Stimulated activated CD8-positive, alpha-beta memory T cell treated with anti-CD3 and anti-CD28 coated beads, Interleukin-7, amount 100 ng/mL, for 4 hours (primary cell): Measurements from ENCODE around the gene TLK2.
A peak's percentile ranks its signal among the peaks of the same experiment; 100 is the strongest.

Experiments used
- DNase-seq, 2 donors: peaks; one replicate each; pipeline ENCODE4 v3.0.0-alpha.2; 2020; ENCODE audit warnings: low read depth in 2 of 2

TLK2 gene

DNA sequence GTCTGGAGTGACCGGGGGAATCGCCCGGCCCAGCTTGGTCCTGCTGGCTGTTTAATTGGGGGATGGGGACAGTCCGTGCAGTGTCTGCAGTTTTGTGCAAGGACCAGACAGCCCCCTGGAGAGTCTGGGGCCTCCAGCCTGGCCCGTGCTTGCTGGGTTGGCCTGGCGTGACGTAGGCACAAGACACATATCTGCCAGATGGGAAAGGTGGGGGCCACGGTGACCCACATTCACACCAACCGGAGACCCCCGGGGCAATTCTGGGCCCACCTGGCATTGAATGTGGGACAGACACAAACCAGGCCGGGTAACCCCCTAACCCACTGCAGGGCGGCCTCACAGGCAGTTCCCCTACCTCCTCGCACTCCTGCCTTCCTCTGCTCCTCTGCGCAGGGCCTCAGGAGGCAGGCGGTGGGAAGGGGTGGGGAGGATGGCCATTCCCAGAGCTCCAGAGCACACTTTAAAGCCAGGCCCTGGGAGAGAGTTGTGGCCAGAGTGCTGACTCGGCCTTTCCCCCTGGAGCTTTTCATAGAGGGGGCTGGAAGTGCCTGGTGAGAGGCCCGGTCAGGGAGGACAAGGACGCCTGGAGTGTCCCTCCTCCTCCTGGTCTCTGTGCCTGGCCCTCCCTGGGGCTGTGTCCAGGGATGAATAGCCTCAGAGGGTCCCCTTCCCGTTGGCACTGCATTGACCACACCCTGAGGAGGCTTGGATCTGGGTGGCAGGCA, 150.4 kb downstream of the TLK2 start:
- no peak for DNase-seq

DNA sequence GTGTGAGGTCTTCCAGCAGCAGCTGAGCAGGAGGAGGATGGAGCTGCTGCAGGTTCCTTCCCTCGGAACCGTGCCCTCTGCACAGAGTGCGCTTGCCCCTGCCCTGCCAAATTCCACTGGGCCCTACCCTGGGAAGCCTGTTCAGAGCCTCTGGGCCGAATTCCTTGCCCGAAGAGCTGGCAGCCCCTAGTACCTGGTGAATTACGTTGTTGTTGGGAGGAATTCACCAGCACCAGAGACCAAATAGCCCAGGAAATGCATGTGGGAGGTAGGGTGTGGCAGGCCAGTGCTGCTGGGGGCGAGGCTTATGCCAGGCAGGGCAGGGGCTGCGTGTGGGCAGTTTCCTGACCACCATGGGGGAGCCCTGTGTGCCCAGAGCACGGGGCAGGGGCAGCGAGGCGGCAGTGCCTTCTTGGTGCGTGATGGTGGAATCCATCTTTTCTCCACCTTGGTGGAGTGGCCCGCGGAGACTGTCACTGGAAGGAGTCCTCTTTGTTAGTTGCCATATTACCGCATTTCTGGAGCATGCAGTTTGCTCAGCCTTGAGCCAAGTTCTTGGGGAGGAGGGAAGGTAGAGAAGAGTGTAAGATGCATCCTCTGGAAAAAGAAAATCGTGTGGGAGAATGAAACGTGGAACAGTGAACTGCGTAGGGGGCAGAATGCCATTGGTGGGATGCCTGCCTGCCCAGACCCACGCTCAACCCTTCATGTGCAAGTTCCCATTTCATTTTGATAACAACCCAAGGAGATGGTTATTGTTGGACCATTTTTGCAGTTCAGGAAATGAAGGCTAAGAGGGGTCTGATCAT, 151.1 kb downstream of the TLK2 start:
- no peak for DNase-seq

GRCh38 chr17:62630365-62631085, 151.9 kb downstream of the TLK2 start:
- no peak for DNase-seq

DNA sequence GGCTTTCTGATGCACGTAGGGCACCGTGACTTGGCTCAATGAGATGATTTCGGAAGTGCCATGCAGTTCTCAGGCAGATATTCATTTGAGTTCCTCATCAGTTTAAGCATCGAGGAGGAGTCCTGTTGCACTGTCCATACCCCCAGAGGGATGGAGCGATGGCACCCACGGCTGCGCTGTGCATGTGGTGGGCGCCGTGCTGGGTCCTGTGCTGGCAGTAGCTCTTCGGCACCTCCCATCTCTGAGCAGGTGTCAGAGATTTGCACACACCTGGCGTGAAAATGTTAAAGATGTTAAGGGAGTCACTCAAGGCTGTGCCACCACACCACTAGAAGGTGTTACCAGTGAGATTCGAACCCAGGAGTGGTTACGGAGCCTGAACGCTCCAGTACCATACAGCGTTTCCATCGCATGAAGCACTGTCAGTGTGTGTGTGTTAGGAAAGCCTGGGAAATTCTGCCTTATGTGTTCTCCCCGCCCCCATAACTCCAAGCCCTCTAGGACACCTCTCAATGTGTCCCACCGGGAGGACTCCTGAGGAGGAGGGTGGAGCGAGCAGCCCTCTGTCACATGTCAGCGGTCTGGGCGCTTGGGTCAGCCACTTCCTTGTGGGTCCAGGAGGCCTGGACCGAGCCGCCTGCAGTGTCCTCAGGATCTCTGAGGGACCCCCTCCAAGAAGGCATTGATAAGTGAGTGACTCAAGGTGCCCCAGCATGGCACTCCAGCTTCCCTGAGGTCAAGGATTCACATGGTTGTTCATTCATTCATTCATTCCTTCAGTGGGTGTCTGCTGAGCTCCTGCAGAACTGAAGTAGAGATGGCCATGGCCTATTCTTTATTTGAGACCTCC, 152.7 kb downstream of the TLK2 start:
- DNase-seq = no peak

GRCh38 chr17:62631936-62632924, 153.6 kb downstream of the TLK2 start:
- no peak for DNase-seq

- DNase-seq = no peak
Measured at GRCh38 chr17:62637809-62638208, 159.2 kb downstream of the TLK2 start.

GRCh38 chr17:62641153-62641552, 162.5 kb downstream of the TLK2 start:
- no peak for DNase-seq

- DNase-seq = no peak
Measured at GRCh38 chr17:62641951-62642350, 163.3 kb downstream of the TLK2 start.

GRCh38 chr17:62643496-62643895, 164.9 kb downstream of the TLK2 start:
- DNase-seq = no peak

DNA sequence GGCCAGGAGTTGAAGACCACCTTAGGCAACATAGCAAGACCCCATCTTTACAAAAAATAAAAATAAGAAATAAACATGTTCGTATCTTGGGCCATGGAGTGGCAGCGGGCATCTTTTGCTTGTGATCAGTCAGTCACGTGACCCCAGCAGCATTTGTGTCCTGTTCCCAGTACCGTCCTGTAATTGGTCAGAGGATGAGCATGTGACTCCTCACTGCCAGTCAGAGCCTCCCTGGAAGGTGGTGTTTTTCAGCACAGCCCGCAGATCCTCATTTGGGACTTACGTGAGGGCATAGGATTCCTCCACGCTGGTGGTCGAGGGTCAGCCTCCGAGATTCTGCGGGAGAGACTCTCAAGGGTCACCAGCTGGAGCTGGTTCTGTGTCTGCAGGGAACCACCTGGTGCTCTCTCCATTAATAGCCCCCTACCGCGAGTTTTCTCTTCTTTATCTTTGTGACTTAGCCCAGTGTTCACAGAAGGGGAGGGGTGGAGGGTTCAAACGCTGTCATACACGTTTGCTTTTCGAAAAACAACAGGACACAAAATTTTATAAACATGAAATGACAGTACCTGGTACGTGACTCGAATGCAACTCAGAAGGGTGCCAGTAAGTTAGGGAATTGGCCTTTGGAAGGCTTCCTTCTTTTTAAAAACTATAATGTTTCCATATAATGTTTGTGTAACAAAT, 166.0 kb downstream of the TLK2 start:
- DNase-seq = no peak

- DNase-seq = no peak
Measured at GRCh38 chr17:62648251-62648955, 169.8 kb downstream of the TLK2 start.

GRCh38 chr17:62648956-62649294, 170.3 kb downstream of the TLK2 start:
- DNase-seq = no peak

GRCh38 chr17:62649570-62649969, 170.9 kb downstream of the TLK2 start:
- no peak for DNase-seq

DNA sequence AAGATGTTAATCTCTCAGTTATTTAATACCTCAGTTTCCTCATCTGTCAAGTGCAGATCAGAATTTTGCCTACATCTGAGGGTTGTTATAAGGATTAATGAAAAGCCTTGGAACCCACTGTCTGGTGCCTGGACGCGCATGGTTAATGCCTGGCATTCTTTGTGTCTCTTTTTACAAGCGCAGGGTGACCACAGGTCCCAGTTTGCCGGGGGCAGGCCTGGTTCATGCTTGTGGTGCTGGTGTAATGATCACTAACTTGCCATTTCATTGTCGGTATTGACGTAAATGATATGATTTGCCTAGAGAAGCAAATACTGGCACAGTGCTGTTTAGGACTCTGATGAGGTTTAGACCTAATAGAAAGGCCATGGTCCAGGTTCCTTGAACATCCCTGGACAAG, 172.0 kb downstream of the TLK2 start:
- DNase-seq = no peak

GRCh38 chr17:62652251-62653001, 173.8 kb downstream of the TLK2 start:
- peak in 1 of 2 donors; percentile 29 for DNase-seq

DNA sequence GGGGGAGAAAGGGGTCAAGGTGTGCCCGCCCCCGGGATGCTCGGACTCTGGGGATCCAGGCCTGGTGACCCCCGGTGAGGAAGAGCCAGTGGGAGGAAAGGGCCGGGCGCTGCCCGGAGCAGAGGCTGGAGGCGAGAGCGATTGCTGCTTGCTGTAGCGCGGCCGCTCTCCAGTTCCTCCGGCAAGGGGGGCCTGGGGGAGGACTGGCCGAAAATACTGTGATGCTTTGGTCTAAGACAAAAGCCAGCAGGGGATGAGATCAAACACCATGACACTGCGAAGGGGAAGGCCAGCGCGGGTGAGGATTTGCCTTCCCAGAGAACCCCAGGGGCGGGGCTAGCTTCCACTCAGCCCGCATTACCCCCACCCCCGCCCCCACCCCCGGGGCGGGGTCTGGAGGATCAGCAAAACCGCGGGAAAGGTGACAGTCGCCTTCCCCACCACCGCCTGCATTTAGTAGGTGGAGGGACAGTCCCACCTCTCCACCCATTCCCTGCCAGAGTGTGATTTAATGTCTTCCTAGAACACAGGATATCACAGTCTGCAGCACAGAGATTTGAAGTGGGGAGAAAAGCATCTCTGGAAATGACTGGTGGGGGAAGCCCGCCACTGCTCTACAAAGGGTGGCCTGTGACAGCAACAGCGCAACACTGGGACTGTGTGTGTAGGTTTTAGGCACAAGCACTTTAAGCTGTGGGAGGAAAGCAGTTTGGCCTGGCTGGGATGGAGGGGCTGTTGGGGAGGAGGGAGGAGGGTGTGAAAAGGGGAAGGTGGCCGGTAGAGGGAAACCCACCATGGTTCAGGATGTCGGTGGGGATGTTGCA, 174.6 kb downstream of the TLK2 start:
- DNase-seq = peak; percentile 82 to 86
